H1 (cell line): ENCODE results near the gene MTO1. TPM values are rescaled to one million over a fixed set of nuclear protein-coding genes. Genes with fewer than 3 reads are reported as not detected.

ENCODE experiments used
- CHD7 ChIP-seq: fragments of 300-600 bp; sonication (generic); IDR thresholded peaks from 2 replicates; pipeline ENCODE4 v1.7.1; 2012; ENCODE audit warnings: low read length, moderate library complexity, mild to moderate bottlenecking, inconsistent platforms; ENCODE audit not compliant: insufficient replicate concordance
- CTCF ChIP-seq, 3 experiments: IDR thresholded peaks; 1 replicate in 2 of 3; 2 replicates in 1 of 3; pipeline versions ENCODE4 v1.5.1 to v1.6.1; 2011; ENCODE audit warnings: low read length in 3 of 3, mild to moderate bottlenecking in 3 of 3, inconsistent platforms in 2 of 3, low read depth in 1 of 3, moderate library complexity in 1 of 3; ENCODE audit not compliant: insufficient read depth in 1 of 3; ENCODE audit errors: control extremely low read depth in 1 of 3
- EP300 ChIP-seq, 2 experiments: IDR thresholded peaks; 1 replicate in 1 of 2; 2 replicates in 1 of 2; pipeline ENCODE4 v1.6.1; 2011 to 2012; ENCODE audit warnings: low read depth in 2 of 2, low read length in 2 of 2, mild to moderate bottlenecking in 2 of 2, borderline replicate concordance in 1 of 2, inconsistent platforms in 1 of 2, moderate library complexity in 1 of 2
- GABPA ChIP-seq: IDR thresholded peaks from 2 replicates; pipeline ENCODE4 v1.6.1; 2011; ENCODE audit warnings: mild to moderate bottlenecking, low read length, moderate library complexity, borderline replicate concordance; ENCODE audit not compliant: insufficient read depth
- KDM1A ChIP-seq: fragments of 200-600, 300-600 bp; sonication (generic); IDR thresholded peaks from 2 replicates; pipeline ENCODE4 v1.7.1; 2016; ENCODE audit warnings: mild to moderate bottlenecking, low read length, borderline replicate concordance
- MAFK ChIP-seq: IDR thresholded peaks from 2 replicates; pipeline ENCODE4 v1.6.1; 2012; ENCODE audit warnings: low read depth, mild to moderate bottlenecking, improper control_type of control experiment, low read length
- RBBP5 ChIP-seq: IDR thresholded peaks from 2 replicates; pipeline ENCODE4 v1.7.1; 2012; ENCODE audit warnings: low read depth, mild to moderate bottlenecking, inconsistent platforms, low read length, moderate library complexity, borderline replicate concordance
- RFX5 ChIP-seq: IDR thresholded peaks from 2 replicates; pipeline ENCODE4 v1.6.1; 2011; ENCODE audit warnings: low read depth, low read length, improper control_type of control experiment, borderline replicate concordance
- SP4 ChIP-seq: IDR thresholded peaks from 2 replicates; pipeline ENCODE4 v1.6.1; 2012; ENCODE audit warnings: low read length, inconsistent platforms
- polyA plus RNA-seq, 7 experiments: library from polyadenylated mRNA; depleted of rRNA in 3 of 7; stranded (reverse) in 5 of 7; unstranded in 2 of 7; fragments of >200 nt in 5 of 7; fragments of 200-250 nt in 2 of 7; gene quantifications; 1 replicate in 5 of 7; 2 replicates in 1 of 7; 4 replicates in 1 of 7; pipeline versions ENCODE4 v1.2.1 to v1.2.3, GENCODE V29; 2011 to 2013; ENCODE audit warnings: missing spikeins in 2 of 7, mixed read lengths in 2 of 7
- total RNA-seq: library from RNA; stranded (reverse); fragmentation: NEBNext Ultra II Directional; extraction: Animal tissue kit (Norgen Biotek cat#: 25700); gene quantifications from 2 replicates; pipeline ENCODE4 v1.2.1, GENCODE V29; 2021

Gene MTO1
- total and polyA plus RNA-seq, 2 of the 8 experiments (the other 6 are each of a cell fraction or from before 2014, with no cell fraction given) = 20.9 to 31.6 TPM

GRCh38 chr6:73542891-73543290, 81.4 kb downstream of the MTO1 start (continued):
- no peak for TF ChIP-seq CHD7
- no peak for TF ChIP-seq SP4
- no peak for TF ChIP-seq EP300 (IDR thresholded peaks at IDR 0.05; ENCODE audit: borderline replicate concordance in 1 of 2, low read depth in 2 of 2, low read length in 2 of 2)
- TF ChIP-seq KDM1A = no peak
- TF ChIP-seq MAFK = no peak
- no peak for TF ChIP-seq RBBP5
- TF ChIP-seq GABPA = no peak
- no peak for TF ChIP-seq CTCF (IDR thresholded peaks at IDR 0.05; ENCODE audit: control extremely low read depth in 1 of 3, insufficient read depth in 1 of 3, low read depth in 1 of 3, low read length in 3 of 3)
- no peak for TF ChIP-seq RFX5
